Adrenal gland (tissue), 12 donors: ENCODE data around the gene NHERF2. TPM values are rescaled to one million over a fixed set of nuclear protein-coding genes. Genes with fewer than 3 reads are reported as not detected.
A peak's percentile ranks its signal among the peaks of the same experiment; 100 is the strongest.

ENCODE experiments used
- DNase-seq, 7 donors: peaks; one replicate each; pipeline ENCODE4 v3.0.0-alpha.2; 2019 to 2020
- H3K27ac ChIP-seq, 5 donors: fragments of 200-600 bp; sonication (generic) in 4 of 5; 1 replicate in 3 of 5; 2 replicates in 2 of 5; pipeline versions ENCODE4 v1.5.1 to v1.8.0; 2016 to 2020; ENCODE audit warnings: mild to moderate bottlenecking in 1 of 5
- H3K27me3 ChIP-seq: fragments of 200-600 bp; 2 replicates; pipeline ENCODE4 v1.8.0; 2021
- H3K36me3 ChIP-seq, 2 donors: fragments of 200-600 bp; replicated peaks in 1 of 2; 1 replicate in 1 of 2; 2 replicates in 1 of 2; pipeline versions ENCODE4 v1.5.1 to v1.8.0; 2018 to 2022
- H3K4me1 ChIP-seq, 2 donors: fragments of 200-600 bp; replicated peaks in 1 of 2; 1 replicate in 1 of 2; 2 replicates in 1 of 2; pipeline versions ENCODE4 v1.5.1 to v1.8.0; 2018 to 2021
- H3K4me3 ChIP-seq, 4 donors: fragments of 200-600 bp; sonication (generic) in 3 of 4; one replicate each; pipeline ENCODE4 v1.5.1; 2016 to 2018
- H3K9me3 ChIP-seq, 3 donors: fragments of 200-600 bp; sonication (generic) in 1 of 3; replicated peaks in 1 of 3; 1 replicate in 2 of 3; 2 replicates in 1 of 3; pipeline versions ENCODE4 v1.5.1 to v1.8.0; 2016 to 2021
- CTCF ChIP-seq, 6 experiments: fragments of 450-650 bp in 4 of 6; fragments of 200-600 bp in 2 of 6; sonication (generic) in 1 of 6; IDR thresholded peaks; 1 replicate in 5 of 6; 2 replicates in 1 of 6; pipeline versions ENCODE4 v1.5.1 to v1.8.0; 2016 to 2021; ENCODE audit warnings: antibody characterized with exemption in 6 of 6, mild to moderate bottlenecking in 2 of 6, moderate library complexity in 1 of 6
- POLR2A ChIP-seq, 2 donors: fragments of 450-650 bp; IDR thresholded peaks; one replicate each; pipeline ENCODE4 v1.6.1; 2017; ENCODE audit warnings: antibody characterized with exemption in 2 of 2, mild to moderate bottlenecking in 2 of 2, moderate library complexity in 1 of 2
- WGBS, 4 donors: extraction: QIAGEN DNeasy Blood & Tissue Kit in 2 of 4; methylation state at CpG; one replicate each; pipeline versions ENCODE4 v1.1.5 to v1.1.7; 2013 to 2017; 5-methylcytosine and 5-hydroxymethylcytosine counted together
- intact Hi-C, 2 donors: fragments of 100-400 bp; cut with DNase I; formaldehyde crosslinking; loops; one replicate each; pipeline versions ENCODE4 v1.14.1 to v1.15.0; 2022 to 2023
- polyA plus RNA-seq, 3 donors: library from polyadenylated mRNA; stranded (reverse); fragments of 200-250 nt in 2 of 3; fragments of 350-450 nt in 1 of 3; fragmentation: Illumina TruSeq in 1 of 3; extraction: RNeasy Lipid Tissue Mini Kit (QIAGEN cat#74804) in 1 of 3; gene quantifications; one replicate each; pipeline ENCODE4 v1.2.3, GENCODE V29; 2013 to 2014
- total RNA-seq, 9 donors: library from RNA; depleted of rRNA in 4 of 9; stranded (reverse); fragments of >200 nt in 4 of 9; fragments of 120-200 nt in 1 of 9; fragmentation: NEBNext Ultra II Directional in 1 of 9; extraction: Animal tissue kit (Norgen Biotek cat#: 25700) in 1 of 9; gene quantifications; one replicate each; pipeline versions ENCODE4 v1.1.0 to v1.2.4, GENCODE V29; 2013 to 2023
- donor health status: healthy with polysubstance abuse.
- donor health status: Bipolar disorder and iron deficiency.
- donor health status: DM: yes; HTN: yes; CAD: no.
- donor health status: DM: no; HTN: no; CAD: no.
- donor health status: DM: no; HTN: no; CAD: no.
- donor health status: DM: yes; HTN: yes; CAD: no.

NHERF2 gene
- total and polyA plus RNA-seq, 12 donors = 12.5 to 263 (median 67.7) TPM

GRCh38 chr16:2082171-2082982 lies 55.7 kb downstream of the NHERF2 start:
- intact Hi-C loops = loop anchor here in 1 of 2 donors (5.0 kb wide), 1 partner anchor 60 kb away; no protein-coding TSS in a partner anchor
- Histone ChIP-seq H3K27ac (peak overlapping the region in 3 of 5 donors; percentile 26 to 81 (median 76)), H3K27me3 (no peaks in the 10 kb centered on the region), H3K9me3 (no peaks in the 10 kb centered on the region), H3K4me3 (no peak overlapping the region), H3K4me1 (peaks cover 0 to 19% of the 10 kb centered on the region in 2 donors), H3K36me3 (peaks cover 0 to 80% of the 10 kb centered on the region in 2 donors)
- WGBS, 4 donors = 40 to 54% (median 47%) methylated on average over 16 to 32 of the region's 32 CpGs
- peak; percentile 81 to 94 (median 91) for DNase-seq
- peak; percentile 12 to 43 (median 38) for TF ChIP-seq CTCF (IDR thresholded peaks at IDR 0.05)
- peak; percentile 18 to 73 for TF ChIP-seq POLR2A (IDR thresholded peaks at IDR 0.05)

GRCh38 chr16:2082983-2083364 lies 56.3 kb downstream of the NHERF2 start:
- H3K27ac ChIP-seq = peak overlapping the region in 3 of 5 donors; percentile 13 to 81 (median 69)
- no peaks in the 10 kb centered on the region for H3K27me3 ChIP-seq
- WGBS, 4 donors = 64 to 87% (median 73%) methylated on average over 11 to 16 of the region's 16 CpGs
- intact Hi-C loops = loop anchor here in 1 of 2 donors (5.0 kb wide), 1 partner anchor 61 kb away; no protein-coding TSS in a partner anchor
- H3K4me3 ChIP-seq = no peak overlapping the region
- H3K4me1 ChIP-seq = peaks cover 0 to 19% of the 10 kb centered on the region in 2 donors
- no peak for TF ChIP-seq CTCF (IDR thresholded peaks at IDR 0.05)
- no peak for TF ChIP-seq POLR2A (IDR thresholded peaks at IDR 0.05)
- no peaks in the 10 kb centered on the region for H3K9me3 ChIP-seq
- H3K36me3 ChIP-seq = peaks cover 0 to 85% of the 10 kb centered on the region in 2 donors
- no peak for DNase-seq

- H3K4me3 ChIP-seq = no peak overlapping the region
- peaks cover 0 to 89% of the 10 kb centered on the region in 2 donors for H3K36me3 ChIP-seq
- peaks cover 0 to 19% of the 10 kb centered on the region in 2 donors for H3K4me1 ChIP-seq
- peak overlapping the region in 1 of 5 donors; percentile 81 for H3K27ac ChIP-seq
- no peaks in the 10 kb centered on the region for H3K9me3 ChIP-seq
- no peaks in the 10 kb centered on the region for H3K27me3 ChIP-seq
- WGBS, 4 donors = 90 to 96% (median 91%) methylated on average over 9 to 19 of the region's 19 CpGs
- no peak for DNase-seq
- intact Hi-C loops = loop anchor here in 1 of 2 donors (5.0 kb wide), 1 partner anchor 61 kb away; no protein-coding TSS in a partner anchor
- no peak for TF ChIP-seq CTCF (IDR thresholded peaks at IDR 0.05)
- TF ChIP-seq POLR2A (IDR thresholded peaks at IDR 0.05) = no peak
Measured at GRCh38 chr16:2083409-2083808, 56.7 kb downstream of the NHERF2 start.
